ENCODE data around the gene HSPA1B.

HSPA1B gene

GRCh38 chr6:31794294-31794865, 33.2 kb upstream of the HSPA1B start:
- Histone ChIP-seq H3K4me3 (ENCODE audit: low read depth, low read length) (peak overlapping the region; percentile 81), H3K4me1 (ENCODE audit: control insufficient read depth, insufficient read depth, low read length) (no peaks in the 10 kb centered on the region; the same call in 1 of the 2 replicates), H3K27ac (ENCODE audit: extremely low read depth, low read depth, low read length) (peak overlapping the region; percentile 93; the same call in 1 of the 2 replicates), H3K9me3 (ENCODE audit: control insufficient read depth, insufficient read depth, low read depth, low read length) (no peaks in the 10 kb centered on the region), H3K36me3 (ENCODE audit: control insufficient read depth in 2 of 2, insufficient read depth in 1 of 2, low read length in 2 of 2) (peaks cover 14 to 44% of the 10 kb centered on the region in 2 experiments)
- ChIA-PET CTCF (interaction anchor here (0.6 to 4.9 kb wide), 9 partner anchors 13 to 349 kb away, joined by 3 to 55 read pairs (median 5); partner anchors contain the start of genes CLIC1 and LSM2), POLR2A (interaction anchor here (1.0 to 5.9 kb wide), 8 partner anchors 12 to 247 kb away, joined by 3 to 138 read pairs (median 12); partner anchors contain the start of genes DDAH2, HSPA1A, HSPA1B and HSPA1L)
- TF ChIP-seq PRDM1 (tag by site-specific recombination; IDR thresholded peaks at IDR 0.05) (peak; percentile 88), SP3 (tag by site-specific recombination; IDR thresholded peaks at IDR 0.05) (0 out of 2 replicates have a peak, but pooled peaks have one; percentile 17), ZNF335 (tag by site-specific recombination; conservative IDR thresholded peaks at IDR 0.05) (peak; percentile 71), ZNF311 (tag by site-specific recombination; IDR thresholded peaks at IDR 0.05; ENCODE audit: borderline replicate concordance) (no peak), ZBTB17 (tag by site-specific recombination; IDR thresholded peaks at IDR 0.05) (peak; percentile 92), TRIM28 (IDR thresholded peaks at IDR 0.05; ENCODE audit: borderline replicate concordance, low read length) (no peak), ZNF354C (tag by site-specific recombination; IDR thresholded peaks at IDR 0.05; ENCODE audit: borderline replicate concordance, low read depth) (no peak), ZNF174 (tag by site-specific recombination; IDR thresholded peaks at IDR 0.05) (no peak), ZNF362 (tag by site-specific recombination; IDR thresholded peaks at IDR 0.05) (no peak), ZNF623 (tag by site-specific recombination; IDR thresholded peaks at IDR 0.05) (no peak), PRDM10 (tag by site-specific recombination; IDR thresholded peaks at IDR 0.05) (peak; percentile 15; the same call in 1 of the 2 replicates), ZNF621 (tag by site-specific recombination; IDR thresholded peaks at IDR 0.05) (no peak), ZNF660 (tag by site-specific recombination; IDR thresholded peaks at IDR 0.05) (no peak), ZNF488 (tag by site-specific recombination; IDR thresholded peaks at IDR 0.05) (no peak), ZNF19 (tag by site-specific recombination; IDR thresholded peaks at IDR 0.05; ENCODE audit: low read depth) (no peak), KLF8 (tag by site-specific recombination; IDR thresholded peaks at IDR 0.05) (0 out of 2 replicates have a peak, but pooled peaks have one; percentile 12), GLIS2 (tag by site-specific recombination; IDR thresholded peaks at IDR 0.05) (no peak), ZFP69B (tag by site-specific recombination; IDR thresholded peaks at IDR 0.05) (no peak), GLIS1 (tag by site-specific recombination; IDR thresholded peaks at IDR 0.05) (peak; percentile 46; the same call in 1 of the 2 replicates), ZSCAN30 (tag by site-specific recombination; IDR thresholded peaks at IDR 0.05) (no peak), ZBTB11 (tag by site-specific recombination; conservative IDR thresholded peaks at IDR 0.05; ENCODE audit: low read depth) (no peak), ZNF133 (tag by site-specific recombination; IDR thresholded peaks at IDR 0.05) (no peak), ZNF629 (tag by site-specific recombination; IDR thresholded peaks at IDR 0.05) (peak; percentile 47; the same call in 1 of the 2 replicates), ZNF600 (tag by site-specific recombination; IDR thresholded peaks at IDR 0.05) (peak; percentile 43; the same call in 1 of the 2 replicates), ZNF155 (tag by site-specific recombination; IDR thresholded peaks at IDR 0.05) (no peak), ZNF366 (tag by site-specific recombination; conservative IDR thresholded peaks at IDR 0.05) (peak; percentile 76), FEZF1 (tag by site-specific recombination; IDR thresholded peaks at IDR 0.05) (no peak), ZNF521 (tag by site-specific recombination; IDR thresholded peaks at IDR 0.05) (no peak), ZNF610 (tag by site-specific recombination; IDR thresholded peaks at IDR 0.05; ENCODE audit: borderline replicate concordance) (no peak), ZNF16 (tag by site-specific recombination; IDR thresholded peaks at IDR 0.05; ENCODE audit: low read depth) (no peak)
